ENCODE measurements around the gene EMSY.

DNA sequence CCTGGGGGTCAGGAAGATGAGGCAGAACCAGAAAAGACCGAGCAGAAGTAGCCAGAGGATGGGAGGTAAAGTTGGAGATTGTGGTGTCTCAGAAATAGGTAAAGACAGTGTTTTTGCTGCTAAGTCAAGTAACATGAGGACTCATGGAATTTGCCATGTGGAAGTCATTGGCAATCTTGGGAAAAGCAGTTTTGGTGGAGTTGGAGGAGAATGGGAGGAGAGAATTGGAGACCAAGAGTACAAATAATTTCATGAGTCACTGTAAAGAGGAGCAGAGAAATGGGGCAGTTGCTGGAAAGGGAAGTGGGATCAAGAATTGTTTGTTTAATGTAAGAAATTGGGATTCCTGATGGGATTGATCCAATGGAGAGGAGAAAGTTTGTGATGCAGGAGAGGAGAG lies 114.1 kb downstream of the EMSY start:
- TF ChIP-seq POLR2A (IDR thresholded peaks at IDR 0.05; ENCODE audit: low read depth, low read length), result no peak
- TF ChIP-seq, protein P1, sequence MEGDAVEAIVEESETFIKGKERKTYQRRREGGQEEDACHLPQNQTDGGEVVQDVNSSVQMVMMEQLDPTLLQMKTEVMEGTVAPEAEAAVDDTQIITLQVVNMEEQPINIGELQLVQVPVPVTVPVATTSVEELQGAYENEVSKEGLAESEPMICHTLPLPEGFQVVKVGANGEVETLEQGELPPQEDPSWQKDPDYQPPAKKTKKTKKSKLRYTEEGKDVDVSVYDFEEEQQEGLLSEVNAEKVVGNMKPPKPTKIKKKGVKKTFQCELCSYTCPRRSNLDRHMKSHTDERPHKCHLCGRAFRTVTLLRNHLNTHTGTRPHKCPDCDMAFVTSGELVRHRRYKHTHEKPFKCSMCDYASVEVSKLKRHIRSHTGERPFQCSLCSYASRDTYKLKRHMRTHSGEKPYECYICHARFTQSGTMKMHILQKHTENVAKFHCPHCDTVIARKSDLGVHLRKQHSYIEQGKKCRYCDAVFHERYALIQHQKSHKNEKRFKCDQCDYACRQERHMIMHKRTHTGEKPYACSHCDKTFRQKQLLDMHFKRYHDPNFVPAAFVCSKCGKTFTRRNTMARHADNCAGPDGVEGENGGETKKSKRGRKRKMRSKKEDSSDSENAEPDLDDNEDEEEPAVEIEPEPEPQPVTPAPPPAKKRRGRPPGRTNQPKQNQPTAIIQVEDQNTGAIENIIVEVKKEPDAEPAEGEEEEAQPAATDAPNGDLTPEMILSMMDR (IDR thresholded peaks at IDR 0.05; ENCODE audit: extremely low read depth in 1 of 2, insufficient read depth in 1 of 2, low read depth in 1 of 2, low read length in 2 of 2), result no peak
- TF ChIP-seq GATA2 (IDR thresholded peaks at IDR 0.05; ENCODE audit: insufficient read depth, insufficient read length, low read depth, low read length), result no peak

Measured in endothelial cell of umbilical vein (primary cell).